Left cardiac atrium (tissue), 4 donors: ENCODE results near the gene SCYL3. TPM values are rescaled to one million over a fixed set of nuclear protein-coding genes. Genes with fewer than 3 reads are reported as not detected.
"Not testable (repeated sequence)": the region's sequence is repeated elsewhere in the genome, so short reads cannot be mapped to it uniquely, and the experiment has no call there.

ENCODE experiments used
- ATAC-seq, 2 donors: fragments of 200-7000 bp; cut with Tn5 transposase; one replicate each; pipeline ENCODE4 v1.9.1; 2020; ENCODE audit warnings: mild to moderate bottlenecking in 2 of 2, moderate library complexity in 2 of 2
- DNase-seq: peaks from one replicate; pipeline ENCODE4 v3.0.0-alpha.2; 2020
- intact Hi-C, 2 donors: fragments of 100-400 bp; cut with DNase I; formaldehyde crosslinking; loops; one replicate each; pipeline versions ENCODE4 v1.14.1 to v1.15.1; 2022 to 2023
- total RNA-seq, 2 donors: library from RNA; stranded (reverse); fragmentation: NEBNext Ultra II Directional; extraction: Animal tissue kit (Norgen Biotek cat#: 25700); gene quantifications; one replicate each; pipeline ENCODE4 v1.2.1, GENCODE V29; 2021
- donor health status: DM: no; HTN: yes; CAD: no.
- donor health status: DM: no; HTN: yes; CAD: no; lungs with severe emphysema.
- donor health status: DM: yes; HTN: yes; CAD: no.
- donor health status: Dilated cardiomyopathy.

SCYL3 gene
- total RNA-seq, 2 donors from 2014 or later, result 5.5 to 6.1 TPM

DNA sequence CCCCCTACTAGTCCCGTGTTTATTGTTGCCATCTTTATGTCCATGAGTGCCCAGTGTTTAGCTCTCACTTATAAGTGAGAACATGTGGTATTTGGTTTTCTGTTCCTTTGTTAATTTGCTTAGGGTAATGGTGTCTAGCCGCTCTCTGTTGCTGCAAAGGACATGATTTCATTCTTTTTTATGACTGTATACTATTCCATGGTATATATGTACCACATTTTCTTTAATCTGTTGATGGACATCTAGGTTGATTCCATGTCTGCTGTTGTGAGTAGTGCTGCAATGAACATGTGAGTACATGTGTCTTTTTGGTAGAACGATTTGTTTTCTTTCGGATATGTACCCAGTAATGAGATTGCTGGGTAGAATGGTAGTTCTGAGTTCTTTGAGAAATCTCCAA lies 54.8 kb downstream of the SCYL3 start:
- ATAC-seq (no peak), DNase-seq (no peak)
- intact Hi-C loops, result no loop called here

DNA sequence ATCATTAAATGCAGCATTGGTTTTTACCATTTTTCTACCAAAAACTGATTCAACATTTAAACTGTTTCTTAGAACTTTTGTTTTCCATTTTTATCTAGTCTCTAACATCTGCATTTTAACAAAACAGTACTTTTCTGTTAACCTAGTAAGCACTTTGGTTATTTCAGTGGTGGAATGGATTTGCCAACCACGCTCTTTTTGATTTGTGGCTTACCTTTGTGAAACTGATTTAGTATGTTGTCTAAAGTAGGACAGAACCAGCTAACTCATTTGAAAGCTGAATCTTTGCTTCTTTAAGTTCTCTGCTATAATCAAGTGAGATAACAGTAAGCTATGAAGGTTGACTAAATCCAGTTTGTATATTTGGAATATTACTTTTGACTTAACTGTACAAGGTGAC lies 57.5 kb downstream of the SCYL3 start:
- ATAC-seq (no peak), DNase-seq (no peak)
- intact Hi-C loops, result no loop called here

DNA sequence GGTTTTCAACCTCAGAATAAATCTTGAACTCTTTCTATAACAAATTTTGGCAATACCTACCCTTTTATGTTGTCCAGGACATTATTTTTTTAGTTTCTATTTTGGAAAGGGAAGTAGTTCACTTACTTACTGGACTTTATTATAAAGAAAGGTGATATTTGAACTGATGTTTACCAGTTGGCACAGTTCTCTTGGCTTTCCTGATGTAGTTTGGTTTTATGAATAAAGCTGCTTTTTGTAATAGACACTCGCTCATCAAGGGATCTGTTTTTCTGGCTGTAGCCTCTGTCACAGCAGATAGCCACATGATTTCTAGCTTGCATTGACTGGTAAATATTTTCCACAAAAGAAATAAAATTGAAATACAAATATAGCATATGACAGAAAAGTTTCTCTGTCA lies 58.0 kb downstream of the SCYL3 start:
- no peak for DNase-seq
- no peak for ATAC-seq
- intact Hi-C loops, result no loop called here

DNA sequence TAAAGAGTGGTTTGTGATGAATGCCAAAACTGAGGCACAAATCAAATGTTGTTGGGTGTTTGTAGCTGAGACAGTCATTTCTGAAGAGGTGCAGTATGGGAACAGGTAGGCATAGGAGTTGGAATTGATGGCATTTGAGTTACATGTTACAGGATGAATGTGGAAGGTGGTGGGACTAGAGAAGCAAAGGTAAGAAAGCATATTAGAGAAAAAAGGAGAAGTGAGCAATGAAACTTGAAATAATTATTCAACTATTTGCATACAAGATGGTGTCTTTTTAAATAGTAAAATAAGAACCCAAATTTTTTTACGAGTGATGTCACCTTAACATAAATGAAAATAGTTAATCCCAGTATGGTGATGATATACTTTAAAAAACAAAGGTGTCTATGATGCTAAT lies 58.8 kb downstream of the SCYL3 start:
- ATAC-seq (no peak), DNase-seq (no peak)
- intact Hi-C loops, result no loop called here

DNA sequence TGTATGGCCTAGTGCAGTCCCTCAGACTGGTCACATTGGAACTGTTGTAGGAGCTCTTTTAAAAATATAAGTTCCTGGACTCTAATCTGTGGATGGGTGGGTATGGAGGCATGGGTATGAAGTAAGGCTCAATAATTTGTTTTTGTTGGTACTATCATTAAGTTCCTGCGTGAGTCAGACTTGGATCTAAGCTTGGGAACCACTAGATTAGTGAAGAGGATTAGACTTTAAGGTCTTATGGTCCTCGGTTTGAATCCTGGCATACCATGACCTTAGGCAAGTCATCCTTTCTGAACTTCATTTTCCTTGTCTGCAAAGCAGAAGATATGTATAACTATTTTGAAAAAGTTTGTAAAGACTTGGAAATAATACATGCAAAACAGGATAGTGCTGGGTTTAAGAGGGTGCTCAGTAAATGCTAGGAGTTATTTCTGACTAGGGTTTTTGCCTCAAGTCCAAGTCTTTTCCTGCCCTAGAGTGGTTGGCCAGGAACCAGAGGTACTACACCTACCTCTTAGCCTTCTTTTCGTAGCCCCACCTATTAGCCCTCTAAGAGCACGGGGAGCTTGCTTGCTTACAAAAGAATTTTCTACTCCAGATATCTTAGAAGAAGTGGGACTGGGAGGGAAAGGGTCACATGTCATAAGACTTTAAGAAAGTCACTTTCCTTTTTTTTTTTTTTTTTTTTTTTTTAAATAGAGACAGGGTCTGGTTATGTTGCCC lies 60.4 kb downstream of the SCYL3 start:
- DNase-seq, result no peak
- no peak for ATAC-seq
- intact Hi-C loops, result no loop called here

DNA sequence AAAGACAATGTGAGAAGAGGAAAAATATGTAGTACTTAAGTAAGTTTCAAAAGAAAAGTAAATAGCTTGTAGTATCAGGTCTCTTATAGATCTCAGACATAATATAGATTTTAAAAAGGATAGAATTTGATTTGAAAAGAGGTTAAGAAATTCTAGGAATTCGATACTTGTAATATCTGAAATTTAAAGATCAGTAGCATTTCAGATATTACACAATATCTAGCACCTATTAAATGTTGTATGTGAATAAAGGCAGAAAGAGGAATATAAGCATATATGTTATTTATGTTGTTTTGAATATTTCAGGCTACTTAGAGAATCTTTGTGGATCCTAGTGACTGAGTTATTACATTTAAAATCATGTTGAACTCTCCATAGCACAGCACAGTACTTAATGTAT lies 64.0 kb downstream of the SCYL3 start:
- no peak for ATAC-seq
- DNase-seq, result no peak
- intact Hi-C loops, result no loop called here

DNA sequence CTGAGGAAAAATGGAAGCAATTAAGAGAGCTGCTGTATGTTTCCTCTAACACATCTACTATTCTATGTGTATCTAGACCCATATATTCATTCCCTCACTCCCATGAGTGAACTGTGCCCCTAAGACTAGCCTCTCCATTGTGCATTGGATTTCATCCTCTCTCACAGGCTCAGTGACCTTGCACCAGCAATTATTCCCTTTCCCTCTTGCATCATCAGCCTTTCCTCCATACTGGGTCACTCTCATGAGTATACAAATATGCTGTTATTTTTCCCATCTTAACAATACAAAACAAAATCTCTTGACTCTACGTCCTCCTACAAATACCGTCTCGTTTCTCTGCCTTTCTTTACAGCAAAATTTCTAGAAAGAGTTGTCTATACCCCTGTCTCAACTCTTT lies 69.5 kb downstream of the SCYL3 start:
- DNase-seq (no peak), ATAC-seq (no peak)
- intact Hi-C loops, result no loop called here

DNA sequence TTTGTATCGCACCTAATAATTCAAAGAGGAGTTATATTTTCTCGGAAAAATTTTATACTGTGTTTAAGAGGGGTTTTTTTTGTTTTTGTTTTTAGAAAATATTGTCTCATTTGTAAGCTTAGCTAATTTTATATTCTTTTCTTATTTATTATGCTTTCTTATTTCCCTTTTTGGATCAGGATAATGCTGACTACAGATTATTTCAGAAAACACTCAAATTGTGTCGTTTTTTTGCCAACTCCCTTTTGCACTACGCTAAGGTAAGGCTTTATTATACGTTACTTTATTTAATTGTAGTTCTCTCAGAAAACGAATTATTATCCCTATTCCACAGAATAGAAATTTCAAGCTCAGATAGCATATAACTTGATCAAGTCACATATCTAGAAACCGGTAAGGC lies 72.2 kb downstream of the SCYL3 start:
- intact Hi-C loops, result no loop called here
- no peak for ATAC-seq

DNA sequence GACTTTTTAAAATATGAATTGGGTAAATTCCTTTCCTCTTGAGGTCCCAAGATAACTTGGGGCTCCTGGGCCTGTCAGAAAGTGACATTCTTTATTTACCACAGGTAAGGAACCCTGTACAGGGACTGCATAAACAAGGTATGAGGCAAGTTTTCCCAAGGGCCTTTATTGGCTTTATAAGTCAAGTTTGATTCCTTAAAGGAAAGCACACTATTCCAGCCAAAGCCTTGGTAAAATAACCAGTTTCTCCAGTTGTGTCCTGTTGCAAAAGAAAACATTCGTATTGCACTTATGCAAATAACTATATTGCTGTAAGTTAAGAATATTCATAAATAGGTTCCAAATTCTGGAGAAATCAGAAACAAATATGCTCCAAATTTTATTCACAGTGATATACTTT lies 77.1 kb downstream of the SCYL3 start:
- ATAC-seq, result no peak
- intact Hi-C loops, result no loop called here
- DNase-seq, result no peak

More for the DNA sequence above, 72.2 kb downstream of the SCYL3 start:
- no peak for DNase-seq

DNA sequence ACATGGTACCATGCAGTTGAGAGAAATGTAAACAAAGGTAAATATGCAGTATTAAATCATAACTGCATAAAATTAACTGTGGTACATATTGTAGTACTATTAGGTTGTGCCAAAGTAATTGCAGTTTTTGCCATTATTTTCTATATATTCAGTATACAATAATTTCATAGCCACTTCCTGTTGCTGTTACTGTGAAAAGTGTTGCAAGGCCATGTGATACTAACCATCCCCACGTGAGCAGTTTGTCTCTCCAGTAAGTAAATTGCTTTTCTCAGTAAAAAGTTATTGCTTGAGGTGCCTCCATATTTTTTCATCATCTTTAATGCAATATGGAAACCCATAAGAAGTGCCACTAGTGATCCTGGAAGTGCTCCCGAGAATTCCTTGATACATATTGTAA lies 79.4 kb downstream of the SCYL3 start:
- intact Hi-C loops, result no loop called here
- DNase-seq (no peak), ATAC-seq (no peak)

DNA sequence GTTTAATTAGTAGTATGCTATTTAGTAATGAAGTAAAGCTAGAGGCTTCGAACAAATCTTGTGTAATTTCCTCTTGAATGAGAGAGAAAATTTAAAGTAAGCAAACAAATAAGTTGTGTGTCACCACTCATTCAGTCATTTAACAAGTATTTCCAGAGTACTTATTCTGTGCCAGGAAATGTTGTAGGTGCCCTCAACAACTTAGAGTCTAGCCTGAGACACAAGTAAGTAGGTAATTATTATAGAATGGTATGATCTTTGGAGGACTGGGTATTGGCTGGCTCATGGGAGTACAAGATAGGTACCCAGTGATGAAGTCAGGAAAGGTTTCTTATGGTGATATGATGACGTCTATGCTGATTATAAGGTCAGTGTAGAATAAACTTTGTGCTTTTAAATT lies 81.6 kb downstream of the SCYL3 start:
- intact Hi-C loops, result no loop called here

DNA sequence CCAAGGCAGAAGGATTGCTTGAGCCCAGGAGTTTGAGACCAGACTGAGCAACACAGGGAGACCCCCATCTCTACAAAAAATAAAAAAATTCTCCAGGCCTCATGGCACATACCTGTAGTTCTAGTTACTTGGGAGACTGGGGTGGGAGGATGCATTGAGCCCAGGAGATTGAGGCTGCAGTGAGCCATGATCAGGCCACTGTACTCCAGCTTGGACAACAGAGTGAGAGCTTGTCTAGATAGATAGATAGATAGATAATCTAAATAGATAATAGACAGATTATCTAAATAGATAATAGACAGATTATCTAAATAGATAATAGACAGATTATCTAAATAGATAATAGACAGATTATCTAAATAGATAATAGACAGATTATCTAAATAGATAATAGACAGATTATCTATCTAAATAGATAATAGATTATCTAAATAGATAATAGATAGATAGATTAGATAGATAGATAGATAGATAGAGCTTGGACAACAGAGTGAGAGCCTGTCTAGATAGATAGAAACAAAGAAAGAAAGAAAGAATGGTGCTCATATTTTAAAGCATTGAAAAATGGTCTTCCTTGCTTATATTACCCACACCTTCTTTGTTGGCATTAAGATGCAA lies 82.2 kb downstream of the SCYL3 start:
- DNase-seq, ATAC-seq, intact Hi-C loops: not testable (repeated sequence)

More for the DNA sequence above, 81.6 kb downstream of the SCYL3 start:
- ATAC-seq (no peak), DNase-seq (no peak)

DNA sequence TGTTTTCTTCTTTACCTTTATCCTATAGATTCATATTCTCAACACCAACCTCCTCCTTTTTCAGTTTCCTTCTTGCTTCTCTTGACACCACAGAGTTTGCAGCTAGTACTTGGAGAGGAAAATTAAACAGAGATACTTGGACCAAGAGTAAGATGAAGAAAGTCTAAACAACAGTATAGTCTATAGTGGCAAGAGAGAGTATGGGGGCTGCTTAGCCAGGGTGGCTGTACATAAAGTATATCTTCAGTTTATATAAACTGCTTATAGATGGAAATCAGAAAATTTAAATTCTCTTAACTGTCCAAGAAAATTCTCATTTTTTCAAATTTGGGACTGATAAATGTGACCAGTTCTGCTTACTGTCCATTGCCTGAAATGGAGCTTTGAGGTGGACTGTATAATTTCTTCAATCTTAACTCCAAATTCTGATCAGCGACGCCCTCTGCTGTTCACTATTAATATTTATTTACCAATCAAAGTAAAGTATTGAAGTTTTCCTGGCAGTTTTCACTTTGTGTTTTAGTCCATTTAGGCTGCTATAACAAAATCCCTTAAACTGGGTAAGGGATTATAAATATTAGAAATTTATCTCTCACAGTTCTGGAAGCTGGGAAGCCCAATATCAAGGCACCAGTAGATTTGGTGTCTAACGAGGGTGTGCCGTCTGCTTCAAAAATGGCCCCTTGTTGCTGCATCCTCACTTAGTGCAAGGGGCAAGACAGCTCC lies 84.2 kb downstream of the SCYL3 start:
- DNase-seq, result peak; percentile 23

DNA sequence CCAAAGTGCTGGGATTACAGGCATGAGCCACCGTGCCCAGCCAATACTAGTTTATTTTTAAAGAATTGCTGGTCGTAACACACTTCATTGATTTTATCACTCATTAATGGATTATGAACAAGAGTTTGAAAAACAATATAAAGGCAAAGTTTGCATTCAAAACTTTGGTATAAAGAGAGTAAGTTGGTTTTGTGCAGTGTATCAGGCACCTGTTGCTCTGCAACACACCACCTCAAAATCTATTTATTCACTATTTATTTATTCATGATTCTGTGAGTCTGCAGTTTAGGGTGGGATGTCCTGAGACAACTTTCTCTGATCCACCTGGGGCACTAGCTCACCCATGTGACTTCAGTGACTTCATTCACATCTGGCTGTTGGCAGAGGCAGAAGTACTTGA lies 88.8 kb downstream of the SCYL3 start:
- intact Hi-C loops, result loop anchor here in 1 of 2 donors (5.0 kb wide), 2 partner anchors 203 to 253 kb away; no protein-coding TSS in a partner anchor
- no peak for DNase-seq
- ATAC-seq, result no peak

More for the DNA sequence above, 84.2 kb downstream of the SCYL3 start:
- ATAC-seq, result no peak
- intact Hi-C loops, result loop anchor here in 1 of 2 donors (5.0 kb wide), 2 partner anchors 207 to 257 kb away; no protein-coding TSS in a partner anchor

DNA sequence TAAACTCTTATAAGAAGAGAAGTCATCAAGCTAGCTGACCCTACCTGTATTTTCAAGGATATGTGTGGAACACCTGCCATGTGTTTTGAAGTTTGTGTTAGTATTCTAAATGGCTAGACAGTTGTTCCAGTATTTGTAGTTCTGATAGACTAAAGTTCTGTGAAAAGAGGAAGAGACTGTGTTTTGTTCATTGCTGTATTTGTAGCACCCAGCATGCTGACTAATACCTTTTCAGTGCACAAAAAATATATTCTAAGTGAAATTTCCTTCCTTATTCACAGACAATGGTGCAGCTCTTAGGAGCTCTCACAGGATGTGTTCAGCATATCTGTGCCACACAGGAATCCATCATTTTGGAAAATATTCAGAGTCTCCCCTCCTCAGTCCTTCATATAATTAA lies 90.8 kb downstream of the SCYL3 start:
- DNase-seq, result no peak
- ATAC-seq, result no peak
- intact Hi-C loops, result no loop called here

Other genes with a start within 250 kb of the SCYL3 start
- 1 to 10 TPM; 3.0 to 4.7 TPM for gene SELL, start 182.3 kb downstream of the SCYL3 start, total RNA-seq
- 1 to 10 TPM in 1 of 2 donors, under 1 TPM in 1; 0.59 to 3.6 TPM for gene SELE, start 159.8 kb downstream of the SCYL3 start, total RNA-seq
- 1 to 10 TPM; 5.1 to 6.3 TPM for gene METTL18, start 99.0 kb downstream of the SCYL3 start, total RNA-seq
- gene KIFAP3, start 180.8 kb upstream of the SCYL3 start, total RNA-seq, result 10 to 100 TPM; 41.4 to 58.6 TPM